Peyer's patch (tissue), 4 donors: Measurements from ENCODE around the gene ELOVL1.

ENCODE experiments used
- CTCF ChIP-seq, 6 experiments: fragments of 450-650 bp in 4 of 6; fragments of 200-600 bp in 2 of 6; sonication (generic) in 1 of 6; IDR thresholded peaks; one replicate each; pipeline ENCODE4 v1.5.1; 2017 to 2019; ENCODE audit warnings: antibody characterized with exemption in 6 of 6, mild to moderate bottlenecking in 3 of 6, moderate library complexity in 1 of 6
- POLR2A ChIP-seq, 2 donors: fragments of 450-650 bp; IDR thresholded peaks; one replicate each; pipeline ENCODE4 v1.5.1; 2017; ENCODE audit warnings: antibody characterized with exemption in 2 of 2, mild to moderate bottlenecking in 2 of 2, moderate library complexity in 2 of 2

GRCh38 chr1:43373066-43373940 is 5.5 kb upstream of the ELOVL1 start:
- TF ChIP-seq CTCF (IDR thresholded peaks at IDR 0.05) (no peak), POLR2A (IDR thresholded peaks at IDR 0.05) (no peak)
